ENCODE data around the gene MYO1D. TPM values are rescaled to one million over a fixed set of nuclear protein-coding genes. Genes with fewer than 3 reads are reported as not detected.

Gene MYO1D
- total RNA-seq, 1 experiment from 2014 or later: 1.3 TPM

GRCh38 chr17:32536736-32537643, 339.9 kb downstream of the MYO1D start:
- H3K4me1 ChIP-seq (ENCODE audit: control insufficient read depth, insufficient read depth, low read length): no peaks in the 10 kb centered on the region
- ChIA-PET POLR2A (no interaction called here), CTCF (interaction anchor here (0.8 kb wide), 1 partner anchor 27 kb away, joined by 3 read pairs; no protein-coding TSS in a partner anchor)
- TF ChIP-seq CTCF (IDR thresholded peaks at IDR 0.05) (no peak), POLR2AphosphoS5 (IDR thresholded peaks at IDR 0.05; ENCODE audit: low read depth, low read length) (no peak), SIN3A (IDR thresholded peaks at IDR 0.05; ENCODE audit: borderline replicate concordance, insufficient read depth, low read depth, low read length) (no peak), REST (IDR thresholded peaks at IDR 0.05; ENCODE audit: insufficient read depth in 1 of 2, low read depth in 2 of 2, low read length in 1 of 2) (no peak), TCF7L2 (IDR thresholded peaks at IDR 0.05; ENCODE audit: low read depth, low read length) (no peak)
- H3K4me3 ChIP-seq (ENCODE audit: low read depth in 2 of 2, low read length in 2 of 2): no peak overlapping the region
- no peaks in the 10 kb centered on the region for H3K36me3 ChIP-seq (ENCODE audit: control insufficient read depth, insufficient read depth, low read length)
- in situ Hi-C loops (cut with HindIII; ENCODE audit: low pct_unique_long_range_greater_than_20kb, low sequenced_read_pairs) (no loop called here), intact Hi-C loops (cut with micrococcal nuclease; ENCODE audit: unreplicated experiment) (no loop called here)
- no TSS peak for BruUV-seq (replicated peaks)
- ATAC-seq: no peak
- no peaks in the 10 kb centered on the region for H3K27me3 ChIP-seq (ENCODE audit: control insufficient read depth, insufficient read depth, low read length)
- no peak overlapping the region for H3K27ac ChIP-seq (ENCODE audit: low read length)
- H3K9me3 ChIP-seq (ENCODE audit: control insufficient read depth, insufficient read depth, low read depth, low read length): no peaks in the 10 kb centered on the region
- DNase-seq (ENCODE audit: low read depth, low spot score): no peak

- Histone ChIP-seq H3K27me3 (ENCODE audit: control insufficient read depth, insufficient read depth, low read length) (no peaks in the 10 kb centered on the region), H3K9me3 (ENCODE audit: control insufficient read depth, insufficient read depth, low read depth, low read length) (no peaks in the 10 kb centered on the region), H3K36me3 (ENCODE audit: control insufficient read depth, insufficient read depth, low read length) (no peaks in the 10 kb centered on the region), H3K4me1 (ENCODE audit: control insufficient read depth, insufficient read depth, low read length) (no peaks in the 10 kb centered on the region), H3K4me3 (ENCODE audit: low read depth in 2 of 2, low read length in 2 of 2) (no peak overlapping the region), H3K27ac (ENCODE audit: low read length) (no peak overlapping the region)
- intact Hi-C loops (cut with micrococcal nuclease; ENCODE audit: unreplicated experiment) (no loop called here), in situ Hi-C loops (cut with HindIII; ENCODE audit: low pct_unique_long_range_greater_than_20kb, low sequenced_read_pairs) (no loop called here)
- ATAC-seq (no peak), DNase-seq (ENCODE audit: low read depth, low spot score) (no peak)
- ChIA-PET CTCF (no interaction called here), POLR2A (no interaction called here)
- BruUV-seq (replicated peaks): no TSS peak
- no peak for TF ChIP-seq REST (IDR thresholded peaks at IDR 0.05; ENCODE audit: insufficient read depth in 1 of 2, low read depth in 2 of 2, low read length in 1 of 2)
- TF ChIP-seq SIN3A (IDR thresholded peaks at IDR 0.05; ENCODE audit: borderline replicate concordance, insufficient read depth, low read depth, low read length): no peak
- no peak for TF ChIP-seq POLR2AphosphoS5 (IDR thresholded peaks at IDR 0.05; ENCODE audit: low read depth, low read length)
- TF ChIP-seq TCF7L2 (IDR thresholded peaks at IDR 0.05; ENCODE audit: low read depth, low read length): no peak
Measured at GRCh38 chr17:32533296-32533695, 343.6 kb downstream of the MYO1D start.

All from Panc1 (cell line).